ENCODE measurements around the gene MEGF6. TPM values are rescaled to one million over a fixed set of nuclear protein-coding genes. Genes with fewer than 3 reads are reported as not detected.

The MEGF6 gene
- total RNA-seq, 1 donor from 2014 or later: 194 TPM

DNA sequence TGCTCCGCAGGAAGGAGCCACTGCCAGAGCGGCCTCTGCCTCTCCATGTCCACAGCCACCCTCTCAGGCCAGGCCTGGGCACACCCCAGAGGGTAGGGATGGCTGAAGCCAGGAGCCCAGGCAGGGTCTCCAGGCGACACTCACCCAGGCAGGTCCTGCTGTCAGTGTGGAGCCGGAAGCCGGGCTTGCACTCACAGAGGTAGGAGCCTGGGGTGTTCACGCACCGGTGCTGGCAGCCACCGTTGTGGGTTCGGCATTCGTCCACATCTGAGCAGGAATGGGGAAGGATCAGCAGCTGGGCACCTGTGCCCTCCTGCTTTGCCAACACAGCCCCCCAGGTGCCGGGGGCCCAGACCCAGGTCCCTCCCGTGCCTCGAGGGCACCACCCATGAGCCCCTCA lies 87.3 kb downstream of the MEGF6 start:
- peaks cover 21 to 34% of the 10 kb centered on the region in 2 donors for H3K4me1 ChIP-seq
- TF ChIP-seq, protein P1, sequence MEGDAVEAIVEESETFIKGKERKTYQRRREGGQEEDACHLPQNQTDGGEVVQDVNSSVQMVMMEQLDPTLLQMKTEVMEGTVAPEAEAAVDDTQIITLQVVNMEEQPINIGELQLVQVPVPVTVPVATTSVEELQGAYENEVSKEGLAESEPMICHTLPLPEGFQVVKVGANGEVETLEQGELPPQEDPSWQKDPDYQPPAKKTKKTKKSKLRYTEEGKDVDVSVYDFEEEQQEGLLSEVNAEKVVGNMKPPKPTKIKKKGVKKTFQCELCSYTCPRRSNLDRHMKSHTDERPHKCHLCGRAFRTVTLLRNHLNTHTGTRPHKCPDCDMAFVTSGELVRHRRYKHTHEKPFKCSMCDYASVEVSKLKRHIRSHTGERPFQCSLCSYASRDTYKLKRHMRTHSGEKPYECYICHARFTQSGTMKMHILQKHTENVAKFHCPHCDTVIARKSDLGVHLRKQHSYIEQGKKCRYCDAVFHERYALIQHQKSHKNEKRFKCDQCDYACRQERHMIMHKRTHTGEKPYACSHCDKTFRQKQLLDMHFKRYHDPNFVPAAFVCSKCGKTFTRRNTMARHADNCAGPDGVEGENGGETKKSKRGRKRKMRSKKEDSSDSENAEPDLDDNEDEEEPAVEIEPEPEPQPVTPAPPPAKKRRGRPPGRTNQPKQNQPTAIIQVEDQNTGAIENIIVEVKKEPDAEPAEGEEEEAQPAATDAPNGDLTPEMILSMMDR (IDR thresholded peaks at IDR 0.05): no peak
- no peaks in the 10 kb centered on the region for H3K27me3 ChIP-seq
- H3K27ac ChIP-seq: no peak overlapping the region
- DNase-seq (ENCODE audit: low spot score in 2 of 2): no peak
- intact Hi-C loops (cut with DNase I): no loop called here
- no peak overlapping the region for H3K4me3 ChIP-seq
- no peaks in the 10 kb centered on the region for H3K9me3 ChIP-seq
- H3K36me3 ChIP-seq: peaks cover 22 to 52% of the 10 kb centered on the region in 2 donors

DNA sequence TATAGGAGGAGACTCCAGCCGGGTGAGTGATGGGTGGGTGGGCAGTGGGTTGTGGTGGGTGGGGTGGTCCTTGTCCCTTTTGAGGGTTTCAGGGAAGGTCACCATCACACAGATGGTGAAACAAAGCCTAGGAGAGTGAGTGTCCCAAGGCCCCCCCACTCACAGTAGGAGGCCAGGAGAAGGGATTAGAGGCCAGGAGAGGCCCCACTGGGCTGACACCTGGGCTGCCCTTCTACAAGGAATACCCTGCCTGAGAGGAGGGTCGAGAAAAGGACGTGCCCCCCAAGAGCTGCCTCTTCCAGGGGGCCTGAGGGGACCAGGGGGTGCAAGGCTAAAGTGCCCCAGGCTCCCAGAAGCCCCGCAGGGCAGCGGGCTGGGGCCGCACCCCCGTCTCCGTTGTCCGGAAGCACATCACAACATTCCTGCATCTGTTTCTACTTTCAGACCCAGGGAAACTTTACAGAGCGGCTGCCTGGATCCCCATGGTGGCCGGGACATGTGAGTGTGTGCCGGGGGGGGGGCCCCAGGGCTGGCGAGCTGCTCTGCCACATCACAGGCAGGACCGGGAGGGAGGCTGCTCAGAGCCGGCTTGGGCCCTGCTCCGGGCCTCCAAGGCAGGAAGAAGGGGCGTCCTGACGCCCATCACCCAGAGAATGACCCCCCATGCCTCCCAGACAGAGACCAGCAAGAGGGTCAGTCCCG lies 88.6 kb downstream of the MEGF6 start:
- H3K4me1 ChIP-seq: peaks cover 14 to 22% of the 10 kb centered on the region in 2 donors
- H3K9me3 ChIP-seq: no peaks in the 10 kb centered on the region
- H3K4me3 ChIP-seq: no peak overlapping the region
- H3K27me3 ChIP-seq: no peaks in the 10 kb centered on the region
- peak overlapping the region in 1 of 2 donors; percentile 10 for H3K27ac ChIP-seq
- TF ChIP-seq, protein P1 (IDR thresholded peaks at IDR 0.05): no peak
- peaks cover 26 to 64% of the 10 kb centered on the region in 2 donors for H3K36me3 ChIP-seq
- no peak for DNase-seq (ENCODE audit: low spot score in 2 of 2)
- intact Hi-C loops (cut with DNase I): no loop called here

DNA sequence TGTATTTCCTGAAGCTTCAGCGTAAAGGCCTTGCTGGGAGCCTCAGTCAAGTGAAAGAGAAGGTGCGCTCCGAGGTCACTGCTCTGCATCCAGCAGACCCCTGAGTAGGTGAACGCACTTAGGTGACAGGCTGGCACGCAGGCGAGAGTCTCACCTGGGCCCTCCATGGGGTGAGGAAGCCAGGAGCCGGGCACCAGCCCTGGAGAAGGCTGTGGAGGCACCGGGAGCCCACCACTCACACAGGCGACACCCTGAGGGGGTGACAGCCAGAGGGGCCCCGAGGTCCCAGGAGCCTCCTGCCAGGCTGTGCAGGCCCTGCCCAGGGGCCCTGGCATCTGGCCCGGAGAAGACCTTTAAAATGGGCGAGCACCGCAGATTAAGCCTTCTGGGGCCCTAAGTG lies 89.2 kb downstream of the MEGF6 start:
- H3K36me3 ChIP-seq: peaks cover 26 to 65% of the 10 kb centered on the region in 2 donors
- H3K9me3 ChIP-seq: no peaks in the 10 kb centered on the region
- intact Hi-C loops (cut with DNase I): no loop called here
- H3K27ac ChIP-seq: no peak overlapping the region
- H3K4me1 ChIP-seq: peaks cover 8 to 16% of the 10 kb centered on the region in 2 donors
- no peak overlapping the region for H3K4me3 ChIP-seq
- TF ChIP-seq, protein P1 (IDR thresholded peaks at IDR 0.05): no peak
- no peak for DNase-seq (ENCODE audit: low spot score in 2 of 2)
- no peaks in the 10 kb centered on the region for H3K27me3 ChIP-seq

DNA sequence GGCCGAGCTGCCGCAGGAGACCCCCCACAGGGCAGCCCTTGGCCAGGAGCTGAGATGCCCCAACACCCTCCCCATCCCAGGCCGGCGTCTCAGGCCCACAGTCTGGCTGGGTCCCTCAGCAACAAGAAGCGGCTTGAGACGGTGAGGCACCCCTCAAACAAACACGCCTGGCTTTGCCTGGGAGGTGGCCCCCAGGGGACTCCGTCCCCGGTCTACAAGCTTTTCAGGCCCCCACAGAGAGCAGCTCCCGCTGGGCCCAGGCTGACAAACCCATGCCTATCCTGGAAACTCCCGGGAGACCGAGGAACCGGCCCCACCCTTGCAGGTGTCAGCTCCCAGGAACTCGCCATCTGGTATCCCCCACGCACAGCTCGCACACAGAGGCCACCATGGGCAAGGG lies 89.9 kb downstream of the MEGF6 start:
- H3K9me3 ChIP-seq: no peaks in the 10 kb centered on the region
- H3K27me3 ChIP-seq: no peaks in the 10 kb centered on the region
- intact Hi-C loops (cut with DNase I): no loop called here
- no peak overlapping the region for H3K4me3 ChIP-seq
- DNase-seq (ENCODE audit: low spot score in 2 of 2): no peak
- TF ChIP-seq, protein P1 (IDR thresholded peaks at IDR 0.05): no peak
- no peak overlapping the region for H3K27ac ChIP-seq
- H3K4me1 ChIP-seq: peaks cover 9 to 10% of the 10 kb centered on the region in 2 donors
- H3K36me3 ChIP-seq: peaks cover 26 to 65% of the 10 kb centered on the region in 2 donors

DNA sequence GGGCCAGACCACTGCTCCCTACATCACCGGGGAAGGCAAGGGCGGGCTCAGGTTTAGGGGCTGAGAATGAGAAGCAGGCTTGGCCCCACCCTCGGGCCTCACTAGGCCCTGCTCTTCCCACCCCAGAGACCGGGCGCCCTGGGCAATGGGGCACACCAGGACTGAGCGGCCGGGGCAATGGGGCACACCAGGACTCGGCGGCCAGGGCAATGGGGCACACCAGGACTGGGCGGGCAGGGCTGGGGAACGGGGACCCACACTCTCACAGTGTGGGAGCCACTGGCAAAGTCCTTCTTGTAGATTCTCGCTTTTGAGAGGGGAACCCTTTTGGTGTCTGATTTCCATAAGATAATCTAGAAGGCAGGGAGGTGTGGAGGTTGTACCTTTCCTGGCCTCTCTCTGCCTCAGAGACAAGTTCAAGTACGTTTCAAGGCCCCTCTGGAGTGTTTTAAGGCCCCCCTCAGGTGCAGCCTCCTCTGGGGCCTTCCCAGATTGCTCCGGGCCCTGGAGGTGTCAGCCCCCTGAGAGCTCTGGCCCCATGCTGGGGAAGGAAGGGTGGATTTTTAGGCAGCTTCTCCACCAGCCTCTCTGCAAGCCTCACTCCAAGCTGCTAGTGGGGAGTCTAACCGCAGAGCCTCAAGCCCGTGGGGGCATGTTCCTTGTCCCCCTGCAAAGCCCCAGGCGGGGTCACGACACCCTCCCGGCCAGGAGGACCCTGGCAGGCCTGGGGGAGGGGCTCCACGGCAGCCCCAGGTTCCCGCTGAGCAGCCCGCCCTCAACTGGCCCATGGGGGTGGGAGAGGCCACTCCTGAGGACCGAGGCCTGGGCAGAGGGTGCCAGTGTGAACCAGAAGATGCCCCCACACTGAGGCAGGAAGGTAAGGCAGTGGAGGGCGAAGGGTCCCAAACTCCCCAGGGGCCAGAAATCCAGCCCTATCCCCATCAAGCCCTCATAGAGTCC lies 90.6 kb downstream of the MEGF6 start:
- H3K4me1 ChIP-seq: peaks cover 5 to 7% of the 10 kb centered on the region in 2 donors
- TF ChIP-seq, protein P1 (IDR thresholded peaks at IDR 0.05): no peak
- DNase-seq (ENCODE audit: low spot score in 2 of 2): no peak
- no peak overlapping the region for H3K27ac ChIP-seq
- H3K4me3 ChIP-seq: no peak overlapping the region
- intact Hi-C loops (cut with DNase I): no loop called here
- no peaks in the 10 kb centered on the region for H3K27me3 ChIP-seq
- H3K9me3 ChIP-seq: no peaks in the 10 kb centered on the region
- peaks cover 26 to 65% of the 10 kb centered on the region in 2 donors for H3K36me3 ChIP-seq

All from ascending aorta (tissue), 2 donors.